HepG2 (cell line): ENCODE data around the gene POLRMT. TPM values are rescaled to one million over a fixed set of nuclear protein-coding genes. Genes with fewer than 3 reads are reported as not detected.

Experiments
- KLF16 ChIP-seq, 2 experiments: sonication (generic) in 1 of 2; formaldehyde crosslinking in 1 of 2; IDR thresholded peaks; 2 replicates each; pipeline versions ENCODE4 v1.6.1 to v1.8.0; 2016 to 2023; ENCODE audit warnings: missing genetic modification reagents in 2 of 2, missing compliant biosample characterization in 1 of 2
- MEIS2 ChIP-seq: sonication (generic); formaldehyde crosslinking; IDR thresholded peaks from 2 replicates; pipeline ENCODE4 v1.9.0; 2021; ENCODE audit warnings: mild to moderate bottlenecking, missing genetic modification reagents
- PAWR ChIP-seq: sonication (generic); formaldehyde crosslinking; IDR thresholded peaks from 2 replicates; pipeline ENCODE4 v1.4.0; 2020; ENCODE audit warnings: missing genetic modification reagents, mild to moderate bottlenecking, borderline replicate concordance
- RCOR2 ChIP-seq: IDR thresholded peaks from 2 replicates; pipeline ENCODE4 v1.6.1; 2016; ENCODE audit warnings: missing biosample characterization, missing genetic modification reagents
- SCMH1 ChIP-seq: sonication (generic); formaldehyde crosslinking; IDR thresholded peaks from 2 replicates; pipeline ENCODE4 v1.9.0; 2021; ENCODE audit warnings: missing genetic modification reagents, mild to moderate bottlenecking, borderline replicate concordance
- ZBTB20 ChIP-seq: sonication (generic); formaldehyde crosslinking; IDR thresholded peaks from 2 replicates; pipeline ENCODE4 v1.8.1; 2023; ENCODE audit warnings: missing genetic modification reagents, low read depth, mild to moderate bottlenecking, borderline replicate concordance
- ZNF207 ChIP-seq: fragments of 450-650 bp; IDR thresholded peaks from 2 replicates; pipeline ENCODE4 v1.6.1; 2016; ENCODE audit warnings: antibody characterized with exemption, borderline replicate concordance
- ZNF558 ChIP-seq: sonication (generic); formaldehyde crosslinking; IDR thresholded peaks from 2 replicates; pipeline ENCODE4 v1.9.0; 2022; ENCODE audit warnings: mild to moderate bottlenecking, missing genetic modification reagents, borderline replicate concordance
- ZNF616 ChIP-seq: sonication (generic); formaldehyde crosslinking; IDR thresholded peaks from 2 replicates; pipeline ENCODE4 v1.5.0; 2020; ENCODE audit warnings: low read depth, mild to moderate bottlenecking, missing genetic modification reagents
- polyA plus RNA-seq, 8 experiments: library from polyadenylated mRNA; depleted of rRNA in 3 of 8; stranded (reverse) in 7 of 8; unstranded in 1 of 8; fragments of >200 nt; fragmentation: Illumina TruSeq in 4 of 8; extraction: Trizol in 4 of 8; gene quantifications; 2 replicates each; pipeline versions ENCODE4 v1.2.1 to v1.2.3, GENCODE V29; 2011 to 2016; ENCODE audit warnings: low read depth in 4 of 8, missing spikeins in 1 of 8, mixed read lengths in 1 of 8; ENCODE audit not compliant: insufficient read depth in 1 of 8
- total RNA-seq, 5 experiments: library from RNA; depleted of rRNA; stranded (reverse); fragments of >200 nt; fragmentation: Illumina TruSeq; extraction: Trizol; gene quantifications; 2 replicates each; pipeline ENCODE4 v1.2.3, GENCODE V29; 2016; ENCODE audit warnings: low read depth in 1 of 5
- TF ChIP-seq, protein P1 (sequence below): sonication (generic); formaldehyde crosslinking; IDR thresholded peaks from 2 replicates; pipeline ENCODE4 v1.4.0; 2020; ENCODE audit warnings: missing genetic modification reagents
- TF ChIP-seq, protein P2 (sequence below): sonication (generic); formaldehyde crosslinking; IDR thresholded peaks from 2 replicates; pipeline ENCODE4 v1.8.1; 2023; ENCODE audit warnings: mild to moderate bottlenecking, missing genetic modification reagents
- TF ChIP-seq, protein P3 (sequence below): sonication (generic); formaldehyde crosslinking; IDR thresholded peaks from 2 replicates; pipeline ENCODE4 v1.4.0; 2020; ENCODE audit warnings: mild to moderate bottlenecking, low read depth, missing genetic modification reagents
- TF ChIP-seq, protein P4 (sequence below): fragments of 450-650 bp; IDR thresholded peaks from 2 replicates; pipeline ENCODE4 v1.6.1; 2017; ENCODE audit warnings: mild to moderate bottlenecking
- TF ChIP-seq, protein P5 (sequence below): sonication (generic); formaldehyde crosslinking; IDR thresholded peaks from 2 replicates; pipeline ENCODE4 v1.4.0; 2020; ENCODE audit warnings: missing genetic modification reagents

The POLRMT gene
- total and polyA plus RNA-seq, 2 of the 13 experiments (the other 11 are each of a cell fraction or from before 2014, with no cell fraction given), result 78.0 to 101 TPM

DNA sequence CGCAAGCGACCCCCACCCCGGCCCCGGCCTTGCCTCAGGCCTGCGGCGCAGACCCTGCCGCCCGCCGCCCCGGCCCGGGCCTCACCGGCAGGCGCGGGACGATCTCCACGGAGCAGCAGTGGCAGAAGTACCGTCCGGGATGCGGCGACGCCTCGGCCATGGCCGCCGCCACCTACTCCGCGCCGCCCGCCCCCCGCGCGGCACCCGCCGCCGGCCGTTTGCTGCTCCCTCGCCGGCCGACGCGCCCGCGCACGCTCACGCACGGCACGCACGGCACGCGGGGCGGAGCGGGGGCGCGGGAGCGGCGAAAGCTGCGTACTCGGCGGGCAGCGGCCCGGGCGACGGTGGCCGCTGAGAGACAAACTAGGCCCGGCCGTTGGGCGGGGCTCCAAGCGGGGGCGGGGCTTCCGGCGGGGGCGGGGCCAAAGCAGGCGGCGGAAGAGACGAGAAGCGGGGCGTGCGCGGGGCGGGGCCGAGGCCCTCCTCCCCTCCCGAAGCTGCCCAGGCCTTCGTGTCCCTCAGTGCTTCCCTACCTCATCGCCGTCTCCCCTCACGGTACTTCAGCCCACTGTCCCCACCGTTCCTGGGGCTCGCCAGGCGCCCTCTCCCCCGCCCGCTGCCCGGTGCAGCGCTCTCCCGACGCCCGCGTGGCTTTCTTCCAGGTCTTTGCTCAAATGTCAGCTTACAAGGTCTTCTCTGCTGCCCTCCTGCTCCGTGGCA lies 29.8 kb upstream of the POLRMT start, which contains the start of gene RNF126 (continued):
- TF ChIP-seq, protein P1, sequence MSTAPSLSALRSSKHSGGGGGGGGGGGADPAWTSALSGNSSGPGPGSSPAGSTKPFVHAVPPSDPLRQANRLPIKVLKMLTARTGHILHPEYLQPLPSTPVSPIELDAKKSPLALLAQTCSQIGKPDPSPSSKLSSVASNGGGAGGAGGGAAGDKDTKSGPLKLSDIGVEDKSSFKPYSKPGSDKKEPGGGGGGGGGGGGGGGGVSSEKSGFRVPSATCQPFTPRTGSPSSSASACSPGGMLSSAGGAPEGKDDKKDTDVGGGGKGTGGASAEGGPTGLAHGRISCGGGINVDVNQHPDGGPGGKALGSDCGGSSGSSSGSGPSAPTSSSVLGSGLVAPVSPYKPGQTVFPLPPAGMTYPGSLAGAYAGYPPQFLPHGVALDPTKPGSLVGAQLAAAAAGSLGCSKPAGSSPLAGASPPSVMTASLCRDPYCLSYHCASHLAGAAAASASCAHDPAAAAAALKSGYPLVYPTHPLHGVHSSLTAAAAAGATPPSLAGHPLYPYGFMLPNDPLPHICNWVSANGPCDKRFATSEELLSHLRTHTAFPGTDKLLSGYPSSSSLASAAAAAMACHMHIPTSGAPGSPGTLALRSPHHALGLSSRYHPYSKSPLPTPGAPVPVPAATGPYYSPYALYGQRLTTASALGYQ (CRISPR knock-in tag), result no peak; the same call in 1 of the 2 replicates
- TF ChIP-seq KLF16 (CRISPR knock-in tag; IDR thresholded peaks at IDR 0.05) (0 out of 4 replicates have a peak, but pooled peaks of 1 of the 2 experiments have one; percentile 34), PAWR (CRISPR knock-in tag) (no peak), ZBTB20 (CRISPR knock-in tag) (no peak; the same call in 1 of the 2 replicates), MEIS2 (CRISPR knock-in tag) (no peak), SCMH1 (CRISPR knock-in tag) (no peak), RCOR2 (CRISPR knock-in tag) (no peak), ZNF207 (no peak), ZNF558 (CRISPR knock-in tag) (no peak; the same call in 1 of the 2 replicates), ZNF616 (no peak)
- TF ChIP-seq, protein P2, sequence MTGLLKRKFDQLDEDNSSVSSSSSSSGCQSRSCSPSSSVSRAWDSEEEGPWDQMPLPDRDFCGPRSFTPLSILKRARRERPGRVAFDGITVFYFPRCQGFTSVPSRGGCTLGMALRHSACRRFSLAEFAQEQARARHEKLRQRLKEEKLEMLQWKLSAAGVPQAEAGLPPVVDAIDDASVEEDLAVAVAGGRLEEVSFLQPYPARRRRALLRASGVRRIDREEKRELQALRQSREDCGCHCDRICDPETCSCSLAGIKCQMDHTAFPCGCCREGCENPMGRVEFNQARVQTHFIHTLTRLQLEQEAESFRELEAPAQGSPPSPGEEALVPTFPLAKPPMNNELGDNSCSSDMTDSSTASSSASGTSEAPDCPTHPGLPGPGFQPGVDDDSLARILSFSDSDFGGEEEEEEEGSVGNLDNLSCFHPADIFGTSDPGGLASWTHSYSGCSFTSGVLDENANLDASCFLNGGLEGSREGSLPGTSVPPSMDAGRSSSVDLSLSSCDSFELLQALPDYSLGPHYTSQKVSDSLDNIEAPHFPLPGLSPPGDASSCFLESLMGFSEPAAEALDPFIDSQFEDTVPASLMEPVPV (CRISPR knock-in tag), result no peak; the same call in 1 of the 2 replicates
- TF ChIP-seq, protein P3, sequence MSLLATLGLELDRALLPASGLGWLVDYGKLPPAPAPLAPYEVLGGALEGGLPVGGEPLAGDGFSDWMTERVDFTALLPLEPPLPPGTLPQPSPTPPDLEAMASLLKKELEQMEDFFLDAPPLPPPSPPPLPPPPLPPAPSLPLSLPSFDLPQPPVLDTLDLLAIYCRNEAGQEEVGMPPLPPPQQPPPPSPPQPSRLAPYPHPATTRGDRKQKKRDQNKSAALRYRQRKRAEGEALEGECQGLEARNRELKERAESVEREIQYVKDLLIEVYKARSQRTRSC, result no peak
- TF ChIP-seq, protein P4, sequence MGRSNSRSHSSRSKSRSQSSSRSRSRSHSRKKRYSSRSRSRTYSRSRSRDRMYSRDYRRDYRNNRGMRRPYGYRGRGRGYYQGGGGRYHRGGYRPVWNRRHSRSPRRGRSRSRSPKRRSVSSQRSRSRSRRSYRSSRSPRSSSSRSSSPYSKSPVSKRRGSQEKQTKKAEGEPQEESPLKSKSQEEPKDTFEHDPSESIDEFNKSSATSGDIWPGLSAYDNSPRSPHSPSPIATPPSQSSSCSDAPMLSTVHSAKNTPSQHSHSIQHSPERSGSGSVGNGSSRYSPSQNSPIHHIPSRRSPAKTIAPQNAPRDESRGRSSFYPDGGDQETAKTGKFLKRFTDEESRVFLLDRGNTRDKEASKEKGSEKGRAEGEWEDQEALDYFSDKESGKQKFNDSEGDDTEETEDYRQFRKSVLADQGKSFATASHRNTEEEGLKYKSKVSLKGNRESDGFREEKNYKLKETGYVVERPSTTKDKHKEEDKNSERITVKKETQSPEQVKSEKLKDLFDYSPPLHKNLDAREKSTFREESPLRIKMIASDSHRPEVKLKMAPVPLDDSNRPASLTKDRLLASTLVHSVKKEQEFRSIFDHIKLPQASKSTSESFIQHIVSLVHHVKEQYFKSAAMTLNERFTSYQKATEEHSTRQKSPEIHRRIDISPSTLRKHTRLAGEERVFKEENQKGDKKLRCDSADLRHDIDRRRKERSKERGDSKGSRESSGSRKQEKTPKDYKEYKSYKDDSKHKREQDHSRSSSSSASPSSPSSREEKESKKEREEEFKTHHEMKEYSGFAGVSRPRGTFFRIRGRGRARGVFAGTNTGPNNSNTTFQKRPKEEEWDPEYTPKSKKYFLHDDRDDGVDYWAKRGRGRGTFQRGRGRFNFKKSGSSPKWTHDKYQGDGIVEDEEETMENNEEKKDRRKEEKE, result no peak
- TF ChIP-seq, protein P5, sequence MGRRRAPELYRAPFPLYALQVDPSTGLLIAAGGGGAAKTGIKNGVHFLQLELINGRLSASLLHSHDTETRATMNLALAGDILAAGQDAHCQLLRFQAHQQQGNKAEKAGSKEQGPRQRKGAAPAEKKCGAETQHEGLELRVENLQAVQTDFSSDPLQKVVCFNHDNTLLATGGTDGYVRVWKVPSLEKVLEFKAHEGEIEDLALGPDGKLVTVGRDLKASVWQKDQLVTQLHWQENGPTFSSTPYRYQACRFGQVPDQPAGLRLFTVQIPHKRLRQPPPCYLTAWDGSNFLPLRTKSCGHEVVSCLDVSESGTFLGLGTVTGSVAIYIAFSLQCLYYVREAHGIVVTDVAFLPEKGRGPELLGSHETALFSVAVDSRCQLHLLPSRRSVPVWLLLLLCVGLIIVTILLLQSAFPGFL (CRISPR knock-in tag), result no peak
